Measurements from ENCODE around the gene PRKCH. TPM values are rescaled to one million over a fixed set of nuclear protein-coding genes. Genes with fewer than 3 reads are reported as not detected.

The PRKCH gene
- total RNA-seq, 3 donors from 2014 or later, result 27.0 to 41.3 (median 34.0) TPM

- intact Hi-C loops (cut with DNase I; ENCODE audit: low total_unique reads), result no loop called here
- H3K36me3 ChIP-seq, result no peaks in the 10 kb centered on the region
- TF ChIP-seq POLR2A (IDR thresholded peaks at IDR 0.05) (no peak), POLR2AphosphoS5 (IDR thresholded peaks at IDR 0.05) (no peak), CTCF (IDR thresholded peaks at IDR 0.05) (no peak)
Observed at GRCh38 chr14:61451491-61451890, 130.1 kb downstream of the PRKCH start.

GRCh38 chr14:61451891-61452400, 130.6 kb downstream of the PRKCH start:
- TF ChIP-seq POLR2AphosphoS5 (IDR thresholded peaks at IDR 0.05) (no peak), POLR2A (IDR thresholded peaks at IDR 0.05) (no peak), CTCF (IDR thresholded peaks at IDR 0.05) (no peak)
- intact Hi-C loops (cut with DNase I; ENCODE audit: low total_unique reads), result no loop called here
- H3K27ac ChIP-seq, result no peak overlapping the region
- no peaks in the 10 kb centered on the region for H3K4me1 ChIP-seq
- no peak overlapping the region for H3K4me3 ChIP-seq
- H3K9me3 ChIP-seq, result no peaks in the 10 kb centered on the region
- H3K36me3 ChIP-seq, result no peaks in the 10 kb centered on the region
- no peak for DNase-seq (ENCODE audit: low spot score in 2 of 2)
- H3K27me3 ChIP-seq, result no peaks in the 10 kb centered on the region

More at GRCh38 chr14:61451491-61451890, 130.1 kb downstream of the PRKCH start:
- Histone ChIP-seq H3K27ac (no peak overlapping the region), H3K4me3 (no peak overlapping the region), H3K9me3 (no peaks in the 10 kb centered on the region), H3K27me3 (no peaks in the 10 kb centered on the region), H3K4me1 (no peaks in the 10 kb centered on the region)
- no peak for DNase-seq (ENCODE audit: low spot score in 2 of 2)

DNA sequence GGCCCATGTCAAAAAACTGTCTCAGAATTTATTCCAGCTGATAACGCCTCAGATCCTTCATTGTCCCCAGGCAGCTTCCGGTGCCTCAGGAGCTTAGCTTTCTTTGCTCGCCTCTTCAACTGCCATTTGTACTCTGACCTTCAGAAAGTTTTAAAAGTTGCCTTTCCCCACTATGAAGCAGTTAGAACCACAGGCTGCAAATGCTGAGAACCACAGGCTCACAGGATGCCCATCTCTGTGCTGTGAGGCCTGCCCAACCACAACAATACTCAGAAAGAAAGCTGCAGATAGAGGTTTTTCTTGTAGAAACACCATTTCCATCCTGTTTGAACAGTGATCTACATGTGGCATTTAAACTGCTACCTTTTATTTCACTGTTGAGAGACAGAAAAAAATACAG, 131.1 kb downstream of the PRKCH start:
- H3K4me1 ChIP-seq, result no peaks in the 10 kb centered on the region
- intact Hi-C loops (cut with DNase I; ENCODE audit: low total_unique reads), result no loop called here
- TF ChIP-seq POLR2A (IDR thresholded peaks at IDR 0.05) (no peak), POLR2AphosphoS5 (IDR thresholded peaks at IDR 0.05) (no peak), CTCF (IDR thresholded peaks at IDR 0.05) (no peak)
- no peaks in the 10 kb centered on the region for H3K9me3 ChIP-seq
- no peaks in the 10 kb centered on the region for H3K27me3 ChIP-seq
- no peak for DNase-seq (ENCODE audit: low spot score in 2 of 2)
- H3K4me3 ChIP-seq, result no peak overlapping the region
- H3K36me3 ChIP-seq, result no peaks in the 10 kb centered on the region
- H3K27ac ChIP-seq, result no peak overlapping the region

DNA sequence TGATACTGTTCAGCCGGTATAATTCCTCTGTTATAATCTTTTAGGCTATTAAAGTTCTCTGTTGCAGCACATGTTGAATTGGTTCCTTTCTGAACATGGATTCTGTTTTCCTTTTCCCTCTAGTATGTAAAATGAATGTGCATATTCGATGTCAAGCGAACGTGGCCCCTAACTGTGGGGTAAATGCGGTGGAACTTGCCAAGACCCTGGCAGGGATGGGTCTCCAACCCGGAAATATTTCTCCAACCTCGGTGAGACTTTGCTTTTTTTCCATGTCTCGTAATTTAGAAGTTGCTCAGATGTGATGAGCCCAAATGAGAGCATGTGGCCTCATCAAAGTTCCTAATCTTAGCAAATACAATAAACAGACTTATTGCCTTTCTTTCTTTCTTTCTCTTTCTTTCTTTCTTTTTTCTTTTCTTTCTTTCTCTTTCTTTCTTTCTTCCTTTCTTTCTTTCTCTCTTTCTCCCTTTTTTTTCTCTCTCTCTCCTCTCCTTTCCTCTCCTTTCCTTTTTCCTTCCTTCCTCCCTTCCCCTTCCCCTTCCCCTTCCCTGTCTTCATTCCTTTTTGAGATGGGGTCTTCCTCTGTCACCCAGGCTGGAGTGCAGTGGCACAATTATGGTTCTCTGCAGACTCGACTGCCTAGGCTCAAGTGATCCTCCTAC, 131.9 kb downstream of the PRKCH start:
- Histone ChIP-seq H3K27me3 (no peaks in the 10 kb centered on the region), H3K36me3 (no peaks in the 10 kb centered on the region), H3K4me1 (no peaks in the 10 kb centered on the region), H3K9me3 (no peaks in the 10 kb centered on the region), H3K4me3 (no peak overlapping the region), H3K27ac (no peak overlapping the region)
- TF ChIP-seq POLR2AphosphoS5 (IDR thresholded peaks at IDR 0.05), result no peak
- no peak for TF ChIP-seq POLR2A (IDR thresholded peaks at IDR 0.05)
- no peak for TF ChIP-seq CTCF (IDR thresholded peaks at IDR 0.05)
- intact Hi-C loops (cut with DNase I; ENCODE audit: low total_unique reads), result no loop called here
- DNase-seq (ENCODE audit: low spot score in 2 of 2), result no peak

- Histone ChIP-seq H3K4me3 (no peak overlapping the region), H3K27ac (no peak overlapping the region), H3K9me3 (no peaks in the 10 kb centered on the region), H3K27me3 (no peaks in the 10 kb centered on the region), H3K36me3 (no peaks in the 10 kb centered on the region), H3K4me1 (no peaks in the 10 kb centered on the region)
- intact Hi-C loops (cut with DNase I; ENCODE audit: low total_unique reads), result no loop called here
- DNase-seq (ENCODE audit: low spot score in 2 of 2), result no peak
- TF ChIP-seq CTCF (IDR thresholded peaks at IDR 0.05) (no peak), POLR2A (IDR thresholded peaks at IDR 0.05) (no peak), POLR2AphosphoS5 (IDR thresholded peaks at IDR 0.05) (no peak)
Observed at GRCh38 chr14:61454545-61454944, 133.2 kb downstream of the PRKCH start.

All from breast epithelium (tissue), 4 donors.